K562 treated with DMSO at 1 percent for 24 hours (cell line): ENCODE results near the gene ATG2A. TPM values are rescaled to one million over a fixed set of nuclear protein-coding genes. Genes with fewer than 3 reads are reported as not detected.

Experiments used
- total RNA-seq: library from RNA; unstranded; fragments of 300-600 nt; gene quantifications from 2 replicates; pipeline ENCODE4 v1.2.3, GENCODE V29; 2022; ENCODE audit warnings: low read depth; ENCODE audit not compliant: insufficient read depth

Gene ATG2A
- total RNA-seq = 70.0 and 70.9 TPM in 2 replicates

DNA sequence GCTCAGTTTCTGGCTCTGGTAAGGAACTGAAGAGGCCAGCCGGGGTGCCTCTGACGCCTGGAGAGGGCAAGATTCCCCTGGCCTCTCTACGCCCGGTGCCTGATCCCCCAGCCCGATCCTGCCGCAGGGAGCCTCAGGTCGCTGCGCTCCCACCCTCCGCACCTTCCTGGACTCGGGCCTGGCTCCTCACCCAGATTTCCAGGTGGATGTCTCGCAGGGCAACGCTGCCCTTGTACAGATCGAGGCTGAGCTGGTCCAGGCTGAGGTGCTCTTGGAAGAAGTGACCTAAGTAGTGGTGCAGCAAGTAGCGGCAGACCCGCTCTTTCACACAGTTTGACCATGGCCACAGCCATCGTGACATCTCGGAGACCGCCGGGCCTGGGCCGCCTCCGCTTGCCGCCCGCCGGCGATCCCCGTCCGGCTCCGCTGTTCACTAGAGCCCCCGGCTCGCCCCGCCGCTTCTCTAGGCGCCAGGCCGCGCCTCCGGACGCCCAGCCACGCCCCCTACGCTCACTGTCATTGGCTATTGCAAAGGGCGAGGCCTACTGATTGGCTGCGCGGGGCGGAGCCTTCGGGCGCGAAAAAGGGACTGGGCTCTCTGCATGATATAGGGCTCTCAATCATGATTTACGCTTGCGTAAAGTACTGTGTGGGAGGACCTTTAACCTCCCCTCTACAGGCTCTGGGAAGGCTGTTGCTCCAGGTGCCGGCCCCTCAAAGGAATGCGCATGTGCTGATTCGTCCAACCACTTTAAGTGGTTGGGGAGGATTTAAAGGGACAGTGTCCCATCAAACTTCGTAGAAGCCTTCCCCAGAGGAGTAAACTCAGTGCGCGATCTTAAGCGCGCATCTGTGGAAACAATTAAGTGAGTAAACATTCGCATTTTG, at the start of gene ATG2A:
TSS of gene ATG2A (minus strand) at position 435 of the 888 bp plus-strand sequence. CDS start at position 361, 74 bp downstream.

DNA sequence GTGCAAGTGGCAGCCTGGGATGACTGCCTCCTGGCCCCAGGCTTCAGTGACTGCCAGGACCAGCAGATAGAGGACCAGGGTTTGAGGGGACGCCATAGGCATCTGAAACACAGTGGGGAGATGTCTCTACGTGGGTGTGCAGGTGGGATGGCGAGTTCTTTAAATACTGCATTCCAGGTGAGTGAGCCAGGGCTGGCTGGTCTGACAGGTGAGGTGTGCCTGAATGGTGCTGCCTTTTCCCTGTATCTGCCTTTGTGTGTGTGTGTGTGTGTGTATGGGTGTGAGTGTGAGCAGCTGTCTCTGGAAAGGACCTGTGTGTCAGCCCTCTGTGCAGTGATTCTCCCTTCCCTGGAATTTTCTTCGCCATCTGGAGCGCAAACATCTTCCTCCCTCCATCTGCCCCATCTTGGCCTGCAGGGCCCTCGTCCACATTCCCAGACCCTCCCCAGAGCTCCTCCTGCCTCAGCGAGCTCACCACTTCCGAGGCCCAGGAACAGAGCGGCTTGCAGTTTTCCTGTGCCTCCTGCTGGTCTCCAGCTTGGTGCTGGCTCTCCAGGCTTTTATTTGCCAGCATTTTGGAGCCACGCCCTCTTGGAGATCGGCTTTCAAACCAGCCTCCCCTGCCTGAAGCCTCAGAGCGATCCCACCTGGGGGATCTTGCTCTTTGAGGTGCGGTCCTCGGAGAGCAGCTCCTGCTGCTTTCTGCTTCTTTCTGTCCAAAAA, 18.5 kb upstream of the ATG2A start, which contains the start of gene GPHA2:
TSS of gene GPHA2 (minus strand) at position 535 of the 723 bp plus-strand sequence. CDS start at position 102, 433 bp downstream.

DNA sequence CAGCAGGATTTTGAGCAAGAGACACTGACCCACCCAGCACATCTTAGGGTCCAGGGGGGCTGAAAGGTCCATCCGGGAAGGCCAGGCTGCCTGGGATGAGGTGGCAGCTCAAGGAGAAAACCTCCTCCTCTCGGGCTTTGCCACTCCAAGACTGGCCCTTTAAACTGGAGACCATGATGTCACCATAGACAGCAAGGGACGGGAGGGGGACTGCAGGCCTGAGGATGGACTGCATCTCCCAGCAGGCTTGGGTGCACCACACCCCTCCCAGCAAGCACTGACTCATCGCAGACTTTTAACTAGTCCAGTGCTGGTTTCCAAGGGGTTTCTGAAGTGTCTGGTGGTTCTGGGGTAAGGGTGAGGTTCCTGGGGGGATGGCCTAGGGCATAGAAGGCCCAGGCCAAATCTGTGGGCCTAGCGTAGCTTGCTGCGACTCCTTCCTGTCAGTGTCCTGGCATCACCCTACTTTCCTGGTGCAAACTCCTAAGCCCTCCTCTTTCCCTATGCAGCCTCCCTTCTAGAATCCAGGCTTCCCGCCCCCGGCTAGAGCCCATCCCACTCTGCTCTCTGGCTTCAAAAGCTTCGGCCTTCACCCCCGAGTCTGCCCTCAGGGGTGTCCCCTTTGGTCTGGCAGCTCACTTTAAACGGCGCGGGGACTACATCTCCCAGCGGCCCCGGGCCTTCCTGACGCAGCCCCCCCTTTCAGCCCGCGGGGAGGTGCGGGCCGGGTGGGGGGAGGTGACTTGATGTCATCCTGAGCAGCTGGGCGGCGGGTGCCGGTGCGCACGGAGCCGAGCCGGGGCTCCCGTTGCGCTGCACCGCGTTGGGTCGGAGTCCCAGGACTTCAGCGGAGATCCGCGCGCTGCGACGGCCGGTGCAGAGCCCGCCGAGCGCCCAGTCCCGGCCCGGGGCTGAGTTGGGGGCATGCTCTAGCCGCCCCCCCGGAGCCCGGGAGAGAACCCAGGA, 7.2 kb upstream of the ATG2A start, which contains the start of gene PPP2R5B:
TSS of gene PPP2R5B (plus strand) at position 746 of the 966 bp plus-strand sequence. CDS start 1,046 bp downstream, outside the sequence.

DNA sequence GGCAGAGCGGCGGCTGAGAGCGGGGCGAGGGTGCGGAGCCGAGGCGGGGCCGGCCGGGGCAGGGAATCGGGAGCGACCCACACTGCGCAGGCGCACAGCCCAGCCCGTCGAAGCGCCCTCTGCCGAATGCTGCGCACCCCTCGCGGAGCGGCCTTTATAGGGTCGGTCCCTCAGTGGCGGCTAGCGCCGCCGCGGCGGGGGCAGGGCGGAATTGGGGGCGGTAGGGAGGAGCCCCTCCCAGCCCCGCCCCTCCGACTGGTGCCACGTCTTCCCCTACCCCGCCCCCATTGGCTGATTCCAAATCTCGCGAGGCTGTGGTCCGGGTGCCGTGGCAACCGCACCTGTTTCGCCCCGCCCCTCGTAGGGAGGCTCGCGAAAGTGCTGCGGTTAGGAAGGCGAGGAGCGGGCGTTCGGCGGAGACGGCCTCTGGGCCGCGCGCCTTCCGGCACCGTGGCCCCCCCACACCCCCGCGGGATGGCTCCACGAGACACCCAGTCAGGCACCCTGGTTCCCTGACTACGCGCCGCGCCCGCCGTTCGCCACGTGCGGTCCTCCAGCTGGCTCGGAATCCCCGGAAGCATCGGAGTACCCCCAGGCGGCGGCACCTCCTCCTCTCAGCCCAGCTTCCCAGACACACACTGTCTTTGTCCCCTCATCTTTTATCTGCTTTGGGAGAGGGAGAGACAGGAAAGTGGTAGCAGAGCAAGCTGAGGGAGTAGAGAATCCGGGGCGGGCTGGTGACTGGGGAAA, 38.3 kb downstream of the ATG2A start, which contains the start of gene EHD1:
TSS of gene EHD1 (minus strand) at position 128 of the 750 bp plus-strand sequence. CDS start 157 bp downstream, outside the sequence.

Other genes with a start within 250 kb of the ATG2A start
- gene NRXN2, start 194.0 kb downstream of the ATG2A start, total RNA-seq = 0.12 TPM in 1 of 2 replicates, not detected in the other
- 4.1 and 9.6 TPM in 2 replicates for gene RASGRP2, start 173.1 kb downstream of the ATG2A start, total RNA-seq
- 3.0 and 3.3 TPM in 2 replicates for gene PYGM, start 157.2 kb downstream of the ATG2A start, total RNA-seq
- 112 and 115 TPM in 2 replicates for gene SF1, start 138.7 kb downstream of the ATG2A start, total RNA-seq
- 14.9 and 18.6 TPM in 2 replicates for gene MAP4K2, start 114.0 kb downstream of the ATG2A start, total RNA-seq
- 49.6 and 56.7 TPM in 2 replicates for gene MEN1, start 106.7 kb downstream of the ATG2A start, total RNA-seq
- gene CDC42BPG, start 72.6 kb downstream of the ATG2A start, total RNA-seq = 8.8 and 8.9 TPM in 2 replicates
- 69.7 and 74.6 TPM in 2 replicates for gene EHD1, start 38.6 kb downstream of the ATG2A start, total RNA-seq
- gene PPP2R5B, start 7.5 kb upstream of the ATG2A start, total RNA-seq = 15.6 and 16.7 TPM in 2 replicates
- gene GPHA2, start 18.7 kb upstream of the ATG2A start, total RNA-seq = not detected in 2 replicates
- gene MAJIN, start 54.9 kb upstream of the ATG2A start, total RNA-seq = 0.31 TPM in 1 of 2 replicates, not detected in the other
- gene BATF2, start 79.8 kb upstream of the ATG2A start, total RNA-seq = 10.3 TPM in 2 replicates
- gene ARL2, start 97.0 kb upstream of the ATG2A start, total RNA-seq = 131 and 142 TPM in 2 replicates
- 53.8 and 58.4 TPM in 2 replicates for gene SNX15, start 110.2 kb upstream of the ATG2A start, total RNA-seq
- gene SAC3D1, start 124.0 kb upstream of the ATG2A start, total RNA-seq = 65.7 and 77.0 TPM in 2 replicates
- 0.61 TPM in 1 of 2 replicates, not detected in the other for gene NAALADL1, start 141.3 kb upstream of the ATG2A start, total RNA-seq
- 83.8 and 84.5 TPM in 2 replicates for gene CDCA5, start 166.8 kb upstream of the ATG2A start, total RNA-seq
- gene ZFPL1, start 167.0 kb upstream of the ATG2A start, total RNA-seq = 72.4 and 80.5 TPM in 2 replicates
- 133 and 154 TPM in 2 replicates for gene VPS51, start 179.0 kb upstream of the ATG2A start, total RNA-seq
- gene TM7SF2, start 194.7 kb upstream of the ATG2A start, total RNA-seq = 34.6 and 41.2 TPM in 2 replicates
- gene ZNHIT2, start 200.5 kb upstream of the ATG2A start, total RNA-seq = 52.0 and 61.4 TPM in 2 replicates
- 1,172 and 1,237 TPM in 2 replicates for gene FAU, start 204.9 kb upstream of the ATG2A start, total RNA-seq
- 82.6 and 89.4 TPM in 2 replicates for gene MRPL49, start 205.1 kb upstream of the ATG2A start, total RNA-seq
- 60.9 and 64.4 TPM in 2 replicates for gene SYVN1, start 217.3 kb upstream of the ATG2A start, total RNA-seq